Measurements from ENCODE around the gene SARNP. TPM values are rescaled to one million over a fixed set of nuclear protein-coding genes. Genes with fewer than 3 reads are reported as not detected.
A peak's percentile ranks its signal among the peaks of the same experiment; 100 is the strongest.

SARNP gene
- total and polyA plus RNA-seq, 8 donors: 16.1 to 200 (median 87.1) TPM

- TF ChIP-seq POLR2A (IDR thresholded peaks at IDR 0.05) (no peak), EP300 (IDR thresholded peaks at IDR 0.05) (no peak), CTCF (IDR thresholded peaks at IDR 0.05) (no peak), POLR2AphosphoS5 (IDR thresholded peaks at IDR 0.05) (no peak)
- Histone ChIP-seq H3K4me1 (peaks cover 61 to 77% (median 70%) of the 10 kb centered on the region in 4 donors), H3K36me3 (peaks cover 31 to 48% (median 40%) of the 10 kb centered on the region in 4 donors), H3K27ac (peak overlapping the region; percentile 94 to 100 (median 99)), H3K4me3 (peak overlapping the region; percentile 75 to 96 (median 91)), H3K27me3 (no peaks in the 10 kb centered on the region), H3K9me3 (no peaks in the 10 kb centered on the region)
- WGBS, 5 donors: 11 to 41% (median 19%) methylated on average over 6 to 10 of the region's 10 CpGs
- intact Hi-C loops (cut with DNase I; ENCODE audit: low total_unique reads): no loop called here
- no peak for DNase-seq
These were observed 90.6 kb downstream of the SARNP start for GRCh38 chr12:55726971-55727370.

- TF ChIP-seq CTCF (IDR thresholded peaks at IDR 0.05): no peak
- no peak for TF ChIP-seq EP300 (IDR thresholded peaks at IDR 0.05)
- TF ChIP-seq POLR2AphosphoS5 (IDR thresholded peaks at IDR 0.05): no peak
- TF ChIP-seq POLR2A (IDR thresholded peaks at IDR 0.05): no peak
- H3K9me3 ChIP-seq: no peaks in the 10 kb centered on the region
- DNase-seq: no peak
- H3K4me1 ChIP-seq: peaks cover 71 to 81% (median 78%) of the 10 kb centered on the region in 4 donors
- 38 to 49% (median 43%) methylated on average over 3 of the region's 3 CpGs for WGBS, 5 donors
- peak overlapping the region in 1 of 4 donors; percentile 89 for H3K4me3 ChIP-seq
- peaks cover 31 to 48% (median 40%) of the 10 kb centered on the region in 4 donors for H3K36me3 ChIP-seq
- H3K27me3 ChIP-seq: no peaks in the 10 kb centered on the region
- peak overlapping the region in 3 of 5 donors; percentile 97 to 100 (median 100) for H3K27ac ChIP-seq
- intact Hi-C loops (cut with DNase I; ENCODE audit: low total_unique reads): no loop called here
These were observed 92.0 kb downstream of the SARNP start for GRCh38 chr12:55725556-55725955.

- no peak for TF ChIP-seq EP300 (IDR thresholded peaks at IDR 0.05)
- no peak for TF ChIP-seq POLR2AphosphoS5 (IDR thresholded peaks at IDR 0.05)
- TF ChIP-seq CTCF (IDR thresholded peaks at IDR 0.05): no peak
- TF ChIP-seq POLR2A (IDR thresholded peaks at IDR 0.05): no peak
- WGBS, 5 donors: 28 to 50% (median 38%) methylated on average over 3 of the region's 3 CpGs
- Histone ChIP-seq H3K9me3 (no peaks in the 10 kb centered on the region), H3K4me1 (peaks cover 71 to 81% (median 78%) of the 10 kb centered on the region in 4 donors), H3K27ac (peak overlapping the region in 3 of 5 donors; percentile 39 to 100 (median 97)), H3K36me3 (peaks cover 31 to 53% (median 40%) of the 10 kb centered on the region in 4 donors), H3K4me3 (peak overlapping the region in 1 of 4 donors; percentile 89), H3K27me3 (no peaks in the 10 kb centered on the region)
- intact Hi-C loops (cut with DNase I; ENCODE audit: low total_unique reads): no loop called here
- no peak for DNase-seq
These were observed 92.6 kb downstream of the SARNP start for GRCh38 chr12:55724940-55725309.

GRCh38 chr12:55724226-55724939 lies 93.1 kb downstream of the SARNP start:
- peak overlapping the region in 4 of 5 donors; percentile 39 to 100 (median 74) for H3K27ac ChIP-seq
- intact Hi-C loops (cut with DNase I; ENCODE audit: low total_unique reads): no loop called here
- peaks cover 31 to 57% (median 40%) of the 10 kb centered on the region in 4 donors for H3K36me3 ChIP-seq
- H3K4me3 ChIP-seq: no peak overlapping the region
- TF ChIP-seq EP300 (IDR thresholded peaks at IDR 0.05) (no peak), CTCF (IDR thresholded peaks at IDR 0.05) (peak in 5 of 7 experiments; percentile 30 to 62 (median 51)), POLR2A (IDR thresholded peaks at IDR 0.05) (no peak), POLR2AphosphoS5 (IDR thresholded peaks at IDR 0.05) (peak in 1 of 3 donors; percentile 22)
- peaks cover 74 to 83% (median 80%) of the 10 kb centered on the region in 4 donors for H3K4me1 ChIP-seq
- H3K27me3 ChIP-seq: no peaks in the 10 kb centered on the region
- no peaks in the 10 kb centered on the region for H3K9me3 ChIP-seq
- DNase-seq: peak; percentile 76 to 87
- 15 to 48% (median 39%) methylated on average over 6 to 11 of the region's 11 CpGs for WGBS, 5 donors

Data from stomach (tissue), 9 donors.